Measurements from ENCODE around the gene LEPROT.

Gene LEPROT

GRCh38 chr1:65398083-65398482 is 22.4 kb upstream of the LEPROT start:
- H3K4me3 ChIP-seq (ENCODE audit: low read length): no peak overlapping the region
- peak; percentile 35 for DNase-seq (ENCODE audit: low read depth)
- TF ChIP-seq, protein P1, sequence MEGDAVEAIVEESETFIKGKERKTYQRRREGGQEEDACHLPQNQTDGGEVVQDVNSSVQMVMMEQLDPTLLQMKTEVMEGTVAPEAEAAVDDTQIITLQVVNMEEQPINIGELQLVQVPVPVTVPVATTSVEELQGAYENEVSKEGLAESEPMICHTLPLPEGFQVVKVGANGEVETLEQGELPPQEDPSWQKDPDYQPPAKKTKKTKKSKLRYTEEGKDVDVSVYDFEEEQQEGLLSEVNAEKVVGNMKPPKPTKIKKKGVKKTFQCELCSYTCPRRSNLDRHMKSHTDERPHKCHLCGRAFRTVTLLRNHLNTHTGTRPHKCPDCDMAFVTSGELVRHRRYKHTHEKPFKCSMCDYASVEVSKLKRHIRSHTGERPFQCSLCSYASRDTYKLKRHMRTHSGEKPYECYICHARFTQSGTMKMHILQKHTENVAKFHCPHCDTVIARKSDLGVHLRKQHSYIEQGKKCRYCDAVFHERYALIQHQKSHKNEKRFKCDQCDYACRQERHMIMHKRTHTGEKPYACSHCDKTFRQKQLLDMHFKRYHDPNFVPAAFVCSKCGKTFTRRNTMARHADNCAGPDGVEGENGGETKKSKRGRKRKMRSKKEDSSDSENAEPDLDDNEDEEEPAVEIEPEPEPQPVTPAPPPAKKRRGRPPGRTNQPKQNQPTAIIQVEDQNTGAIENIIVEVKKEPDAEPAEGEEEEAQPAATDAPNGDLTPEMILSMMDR (IDR thresholded peaks at IDR 0.05; ENCODE audit: insufficient read depth, low read depth, low read length, missing control alignments): no peak

DNA sequence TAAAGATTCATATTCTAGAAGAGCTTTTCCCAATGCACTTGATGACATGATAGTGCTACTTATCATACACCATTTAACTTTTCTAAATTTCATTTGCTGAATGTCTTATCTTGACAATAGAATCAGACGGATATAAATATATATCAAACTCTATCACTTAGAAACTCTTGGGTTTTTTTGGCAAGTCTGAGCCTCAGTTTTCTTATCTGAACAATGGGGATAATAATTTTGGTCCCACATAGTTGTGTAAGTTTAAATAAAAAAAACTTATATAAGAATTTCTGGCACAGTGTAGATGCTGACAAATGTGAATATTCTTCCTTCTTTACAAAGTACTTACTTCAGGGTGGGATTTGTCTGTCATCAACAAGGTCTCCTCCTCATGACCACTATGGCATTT is 21.5 kb upstream of the LEPROT start:
- TF ChIP-seq, protein P1 (IDR thresholded peaks at IDR 0.05; ENCODE audit: insufficient read depth, low read depth, low read length, missing control alignments): no peak
- no peak for DNase-seq (ENCODE audit: low read depth)
- H3K4me3 ChIP-seq (ENCODE audit: low read length): no peak overlapping the region

DNA sequence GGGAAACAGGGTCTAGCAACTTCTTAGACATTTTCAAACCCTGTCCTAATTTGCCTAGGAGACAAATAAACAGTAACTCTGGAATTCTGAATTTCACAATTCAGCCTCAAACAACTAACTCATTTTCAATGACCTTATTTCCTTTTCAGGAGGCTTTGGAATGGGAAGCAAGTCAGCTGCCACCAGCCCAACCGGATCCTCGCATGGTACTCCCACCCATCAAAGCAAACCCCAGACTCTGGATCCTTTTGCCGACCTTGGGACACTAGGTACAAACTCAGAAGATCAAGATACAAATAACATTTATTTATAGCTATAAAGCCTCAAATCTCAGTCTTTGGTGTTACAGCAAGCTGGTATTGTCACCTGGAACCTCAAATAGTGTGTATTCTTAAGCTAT is 18.9 kb upstream of the LEPROT start:
- no peak for DNase-seq (ENCODE audit: low read depth)
- H3K4me3 ChIP-seq (ENCODE audit: low read length): no peak overlapping the region
- TF ChIP-seq, protein P1 (IDR thresholded peaks at IDR 0.05; ENCODE audit: insufficient read depth, low read depth, low read length, missing control alignments): no peak

DNA sequence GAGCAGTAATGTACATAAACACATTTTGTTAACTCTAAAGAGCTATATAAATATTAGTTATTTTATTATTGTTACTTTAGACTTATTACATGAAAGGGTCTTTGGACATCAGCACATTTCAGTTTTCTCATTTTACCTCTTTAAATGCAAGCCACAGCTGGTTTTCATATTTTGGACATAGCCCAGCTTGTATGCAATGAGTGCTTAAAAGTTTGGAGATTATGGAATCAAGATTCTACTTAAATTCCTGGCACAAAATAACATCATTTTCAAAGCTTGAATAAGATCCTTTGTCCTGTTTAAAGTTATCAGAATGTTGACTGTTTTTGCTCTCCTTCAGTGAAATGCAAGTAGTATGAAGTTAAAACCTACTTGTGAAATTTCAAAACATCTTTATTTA is 15.5 kb upstream of the LEPROT start:
- TF ChIP-seq, protein P1 (IDR thresholded peaks at IDR 0.05; ENCODE audit: insufficient read depth, low read depth, low read length, missing control alignments): no peak
- no peak for DNase-seq (ENCODE audit: low read depth)
- no peak overlapping the region for H3K4me3 ChIP-seq (ENCODE audit: low read length)

DNA sequence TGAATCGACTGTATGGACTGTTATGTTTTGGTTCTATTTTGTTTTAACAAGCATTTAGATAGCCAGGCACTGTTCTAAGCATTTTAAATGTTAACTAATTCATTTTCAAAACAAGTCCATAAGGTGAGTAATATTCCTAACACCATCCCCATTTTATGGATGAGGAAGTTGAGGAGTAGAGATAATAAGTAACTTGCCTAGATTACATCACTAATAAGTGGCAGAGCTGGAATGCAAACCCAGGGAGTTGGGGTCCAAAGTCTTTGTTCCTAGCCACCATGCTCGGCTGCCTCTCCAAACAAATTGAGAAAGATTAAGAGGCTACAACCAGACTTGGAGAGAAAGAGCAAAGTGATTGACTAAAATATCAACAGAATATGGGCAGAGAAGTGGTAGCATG is 12.6 kb upstream of the LEPROT start:
- no peak for DNase-seq (ENCODE audit: low read depth)
- H3K4me3 ChIP-seq (ENCODE audit: low read length): no peak overlapping the region

GRCh38 chr1:65409314-65409713 is 11.2 kb upstream of the LEPROT start:
- TF ChIP-seq, protein P1 (IDR thresholded peaks at IDR 0.05; ENCODE audit: insufficient read depth, low read depth, low read length, missing control alignments): no peak
- DNase-seq (ENCODE audit: low read depth): no peak

More for the DNA sequence above, 12.6 kb upstream of the LEPROT start:
- TF ChIP-seq, protein P1 (IDR thresholded peaks at IDR 0.05; ENCODE audit: insufficient read depth, low read depth, low read length, missing control alignments): no peak

DNA sequence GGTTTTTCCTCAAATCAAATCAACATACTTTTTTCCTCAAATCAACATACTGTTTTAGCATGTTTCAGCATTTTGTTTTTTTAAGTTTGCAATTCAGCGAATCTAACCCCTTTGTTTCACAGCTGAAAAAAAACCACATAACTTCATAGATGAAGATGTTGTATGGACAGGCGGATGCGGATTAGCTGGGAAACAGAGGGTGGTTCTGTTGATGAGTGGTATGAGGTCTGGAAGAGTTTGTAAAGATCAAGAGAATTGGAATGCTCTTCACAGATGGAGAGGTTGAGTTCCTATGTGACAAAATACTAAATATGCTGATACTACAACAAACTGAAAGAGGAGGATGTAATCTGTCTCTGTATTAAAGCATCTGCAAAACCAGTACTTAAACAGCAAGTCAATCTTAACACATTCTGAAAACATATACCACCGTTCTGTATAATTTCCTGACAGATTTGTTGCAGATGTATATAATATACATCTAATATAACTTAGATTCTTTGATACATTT is 10.6 kb upstream of the LEPROT start:
- DNase-seq (ENCODE audit: low read depth): no peak
- H3K4me3 ChIP-seq (ENCODE audit: low read length): no peak overlapping the region
- TF ChIP-seq, protein P1 (IDR thresholded peaks at IDR 0.05; ENCODE audit: insufficient read depth, low read depth, low read length, missing control alignments): no peak

More at GRCh38 chr1:65409314-65409713, 11.2 kb upstream of the LEPROT start:
- no peak overlapping the region for H3K4me3 ChIP-seq (ENCODE audit: low read length)

All from epithelial cell of esophagus (primary cell).